Fibroblast of gingiva (primary cell): ENCODE data around the gene UGT2B7.

Source experiments
- DNase-seq: peaks from one replicate; pipeline ENCODE4 v3.0.0-alpha.2; 2011; ENCODE audit warnings: low read depth

Gene UGT2B7

GRCh38 chr4:69156913-69157312 lies 60.6 kb downstream of the UGT2B7 start:
- no peak for DNase-seq
